ENCODE data around the gene ASIP. TPM values are rescaled to one million over a fixed set of nuclear protein-coding genes. Genes with fewer than 3 reads are reported as not detected.

ASIP gene
- total and polyA plus RNA-seq, 2 of the 4 experiments (the other 2 are of a cell fraction), result not detected

- H3K4me1 ChIP-seq (ENCODE audit: control insufficient read depth, insufficient read depth, low read length), result no peaks in the 10 kb centered on the region; the same call in 1 of the 2 replicates
- no peak overlapping the region for H2BK20ac ChIP-seq (ENCODE audit: low read depth, low read length)
- peaks cover 28% of the 10 kb centered on the region for H3K27me3 ChIP-seq (ENCODE audit: control insufficient read depth, insufficient read depth, low read length)
- H3K79me1 ChIP-seq (ENCODE audit: low read depth in 1 of 2, low read length in 2 of 2), result no peaks in the 10 kb centered on the region
- no peak overlapping the region for H4K91ac ChIP-seq (ENCODE audit: insufficient read depth, low read depth, low read length)
- ATAC-seq (ENCODE audit: low read depth) (no peak), DNase-seq (no peak)
- H3K9me3 ChIP-seq (ENCODE audit: control insufficient read depth, insufficient read depth, low read length), result no peaks in the 10 kb centered on the region
- H3K4ac ChIP-seq (ENCODE audit: low read depth, low read length), result no peak overlapping the region
- H3K56ac ChIP-seq (ENCODE audit: extremely low read depth, insufficient read depth, low read length), result no peak overlapping the region
- no TSS peak for BruUV-seq (replicated peaks)
- H3K14ac ChIP-seq (replicated peaks; ENCODE audit: low read depth, low read length), result no peak overlapping the region
- POLR2A ChIA-PET (ENCODE audit: unreplicated experiment), result no interaction called here
- H3K4me2 ChIP-seq (ENCODE audit: low read depth, low read length), result no peak overlapping the region
- H2BK5ac ChIP-seq (ENCODE audit: low read depth, low read length, poor library complexity, severe bottlenecking), result no peak overlapping the region
- H4K8ac ChIP-seq (ENCODE audit: low read depth in 2 of 2, low read length in 2 of 2), result no peak overlapping the region
- no peak overlapping the region for H2BK15ac ChIP-seq (ENCODE audit: low read depth, low read length)
- CTCF ChIA-PET, result no interaction called here
- H2AFZ ChIP-seq (replicated peaks; ENCODE audit: low read length, poor library complexity), result no peak overlapping the region
- dilution Hi-C loops (cut with HindIII; ENCODE audit: low sequenced_read_pairs, unreplicated experiment) (no loop called here), in situ Hi-C loops (cut with MboI; ENCODE audit: low sequenced_read_pairs) (no loop called here), intact Hi-C loops (cut with micrococcal nuclease) (no loop called here)
- H4K20me1 ChIP-seq (ENCODE audit: insufficient read depth, low read length), result no peaks in the 10 kb centered on the region
- WGBS, 2 experiments (ENCODE audit: extremely low coverage in 2 of 2, insufficient read length in 1 of 2), result no CpG with 5 or more reads among the region's 3 CpGs
- no peaks in the 10 kb centered on the region for H3K36me3 ChIP-seq (ENCODE audit: control insufficient read depth, insufficient read depth, low read length)
- H4K5ac ChIP-seq (ENCODE audit: low read depth, low read length), result no peak overlapping the region
- H3K18ac ChIP-seq (ENCODE audit: low read depth, low read length), result no peak overlapping the region
- H3K4me3 ChIP-seq (ENCODE audit: insufficient read depth, low read depth, low read length), result no peak overlapping the region
- no peak for TF ChIP-seq MAZ (IDR thresholded peaks at IDR 0.05; ENCODE audit: borderline replicate concordance, low read depth, low read length)
- H3K23ac ChIP-seq (ENCODE audit: low read depth, low read length), result no peak overlapping the region
- no peak overlapping the region for H2BK120ac ChIP-seq (ENCODE audit: low read depth, low read length)
- no peak overlapping the region for H3K9ac ChIP-seq (ENCODE audit: low read depth, low read length)
- no peak overlapping the region for H2AK9ac ChIP-seq (replicated peaks; ENCODE audit: low read depth, low read length, poor library complexity)
- H3K9me1 ChIP-seq (ENCODE audit: insufficient read depth, low read length), result 0 out of 2 replicates have a peak, but pooled peaks cover 5% of the 10 kb centered on the region
- H2AK5ac ChIP-seq (ENCODE audit: low read depth, low read length), result no peak overlapping the region
- no peak overlapping the region for H3K27ac ChIP-seq (ENCODE audit: insufficient read depth, low read length)
These were observed 2.2 kb downstream of the ASIP start for GRCh38 chr20:34243377-34243776.
